B cell (primary cell): ENCODE data around the gene NBPF1. TPM values are rescaled to one million over a fixed set of nuclear protein-coding genes. Genes with fewer than 3 reads are reported as not detected.
"Not testable (repeated sequence)": the region's sequence is repeated elsewhere in the genome, so short reads cannot be mapped to it uniquely, and the experiment has no call there.

Experiments used
- ATAC-seq: fragments of 200-7000 bp; cut with Tn5 transposase; one replicate; pipeline ENCODE4 v1.10.0; 2021; ENCODE audit warnings: low read depth, mild to moderate bottlenecking, moderate number of reproducible peaks, moderate library complexity
- CTCF ChIA-PET: fragments of 350-600 bp; sonication (Branson Sonifier 250); formaldehyde crosslinking; loops from one replicate; lab custom pipeline; 2021; ENCODE audit warnings: antibody characterized with exemption, inconsistent platforms; lab: Charles Lee
- POLR2A ChIA-PET: fragments of 350-600 bp; sonication (Branson Sonifier 250); formaldehyde crosslinking; loops from one replicate; lab custom pipeline; 2021; ENCODE audit warnings: antibody characterized with exemption; lab: Charles Lee
- DNase-seq: peaks from one replicate; pipeline ENCODE4 v3.0.0; 2013
- H2AFZ ChIP-seq: 2 replicates; pipeline ENCODE4 v1.6.1; 2012; ENCODE audit warnings: mild to moderate bottlenecking, low read depth, low read length; ENCODE audit not compliant: insufficient read depth, poor library complexity, severe bottlenecking
- H3K27ac ChIP-seq, 2 donors: 1 replicate in 1 of 2; 2 replicates in 1 of 2; pipeline ENCODE4 v1.5.1; 2012 to 2013; ENCODE audit warnings: low read length in 2 of 2, mild to moderate bottlenecking in 2 of 2, moderate library complexity in 1 of 2
- H3K27me3 ChIP-seq, 4 experiments: fragments of 200-600 bp in 1 of 4; sonication (generic) in 1 of 4; replicated peaks in 1 of 4; 1 replicate in 2 of 4; 2 replicates in 2 of 4; pipeline versions ENCODE4 v1.6.1 to v1.7.0; 2013 to 2016; ENCODE audit warnings: low read length in 3 of 4, mild to moderate bottlenecking in 2 of 4, mixed read lengths in 1 of 4, moderate library complexity in 1 of 4; ENCODE audit not compliant: insufficient read depth in 4 of 4, control insufficient read depth in 3 of 4; ENCODE audit errors: control extremely low read depth in 1 of 4
- H3K36me3 ChIP-seq, 2 experiments: replicated peaks in 1 of 2; 1 replicate in 1 of 2; 2 replicates in 1 of 2; pipeline versions ENCODE4 v1.6.1 to v1.7.1; 2013; ENCODE audit warnings: low read length in 1 of 2; ENCODE audit not compliant: insufficient read depth in 2 of 2, control insufficient read depth in 1 of 2; ENCODE audit errors: control extremely low read depth in 1 of 2, extremely low read depth in 1 of 2
- H3K4me1 ChIP-seq, 2 donors: fragments of 200-600 bp in 1 of 2; sonication (generic) in 1 of 2; 1 replicate in 1 of 2; 2 replicates in 1 of 2; pipeline versions ENCODE4 v1.5.1 to v1.6.1; 2013 to 2017; ENCODE audit warnings: low read length in 2 of 2; ENCODE audit not compliant: control insufficient read depth in 2 of 2, insufficient read depth in 2 of 2
- H3K4me2 ChIP-seq: replicated peaks from 2 replicates; pipeline ENCODE3; 2012; ENCODE audit warnings: mild to moderate bottlenecking, low read depth, low read length; ENCODE audit not compliant: poor library complexity, severe bottlenecking
- H3K4me3 ChIP-seq, 5 experiments: fragments of 200-600 bp in 1 of 5; sonication (generic) in 1 of 5; 1 replicate in 3 of 5; 2 replicates in 2 of 5; pipeline versions ENCODE4 v1.5.1 to v1.7.0; 2011 to 2016; ENCODE audit warnings: low read length in 4 of 5, mild to moderate bottlenecking in 4 of 5, low read depth in 2 of 5, control low read depth in 1 of 5, moderate library complexity in 1 of 5; ENCODE audit not compliant: insufficient read depth in 1 of 5; ENCODE audit errors: control extremely low read depth in 1 of 5, extremely low read depth in 1 of 5
- H3K79me2 ChIP-seq: fragments of 200-600 bp; sonication (generic); one replicate; pipeline ENCODE4 v1.6.0; 2016; ENCODE audit warnings: low read length; ENCODE audit not compliant: control insufficient read depth, insufficient read depth
- H3K9ac ChIP-seq: fragments of 200-600 bp; sonication (generic); 2 replicates; pipeline ENCODE4 v1.6.1; 2017; ENCODE audit warnings: mild to moderate bottlenecking, low read length, moderate library complexity
- H3K9me3 ChIP-seq, 3 donors: one replicate each; pipeline versions ENCODE4 v1.6.1 to v1.7.1; 2013; ENCODE audit warnings: low read length in 2 of 3; ENCODE audit not compliant: control insufficient read depth in 2 of 3, insufficient read depth in 1 of 3; ENCODE audit errors: control extremely low read depth in 1 of 3
- H4K20me1 ChIP-seq: 2 replicates; pipeline ENCODE4 v1.6.0; 2012; ENCODE audit warnings: mild to moderate bottlenecking, low read length; ENCODE audit not compliant: insufficient read depth, control insufficient read depth, poor library complexity, severe bottlenecking
- H3K27ac Mint-ChIP-seq: one replicate; pipeline ENCODE4 v1.8.0; 2021; ENCODE audit warnings: mixed read lengths
- H3K27me3 Mint-ChIP-seq: one replicate; pipeline ENCODE4 v1.8.0; 2021; ENCODE audit warnings: mixed read lengths
- H3K4me1 Mint-ChIP-seq: one replicate; pipeline ENCODE4 v1.8.0; 2021; ENCODE audit warnings: mixed read lengths
- H3K4me3 Mint-ChIP-seq: one replicate; pipeline ENCODE4 v1.8.0; 2021; ENCODE audit warnings: mixed read lengths
- H3K9me3 Mint-ChIP-seq: one replicate; pipeline ENCODE4 v1.8.0; 2022; ENCODE audit warnings: mixed read lengths; ENCODE audit not compliant: insufficient read depth
- CTCF ChIP-seq: fragments of 200-600 bp; IDR thresholded peaks from one replicate; pipeline ENCODE4 v1.8.0; 2022; ENCODE audit warnings: antibody characterized with exemption, mild to moderate bottlenecking
- EZH2 ChIP-seq: IDR thresholded peaks from 2 replicates; pipeline ENCODE4 v1.6.1; 2012; ENCODE audit warnings: borderline replicate concordance, low read depth, mild to moderate bottlenecking, moderate library complexity, low read length; ENCODE audit not compliant: insufficient read depth, poor library complexity, severe bottlenecking
- WGBS: methylation state at CpG from one replicate; pipeline ENCODE4 v1.1.5; 2013; ENCODE audit warnings: missing lambda C conversion rate; ENCODE audit not compliant: insufficient coverage; 5-methylcytosine and 5-hydroxymethylcytosine counted together
- intact Hi-C: fragments of 100-400 bp; cut with micrococcal nuclease; formaldehyde crosslinking; loops from one replicate; pipeline ENCODE4 v1.10.0; 2022
- polyA plus RNA-seq: library from polyadenylated mRNA; depleted of rRNA; stranded (reverse); fragments of >200 nt; gene quantifications from 2 replicates; pipeline ENCODE4 v1.2.3, GENCODE V29; 2012
- total RNA-seq, 2 donors: library from RNA; stranded (reverse); fragments of 120-200 nt in 1 of 2; gene quantifications; 1 replicate in 1 of 2; 2 replicates in 1 of 2; pipeline versions ENCODE4 v1.2.3 to v1.2.4, GENCODE V29; 2013 to 2022

The NBPF1 gene
- total and polyA plus RNA-seq, 2 donors (not counting 1 experiment from before 2014, with no cell fraction given), result 19.1 to 66.3 TPM

GRCh38 chr1:16625497-16626408, 12.4 kb upstream of the NBPF1 start:
- no peaks in the 10 kb centered on the region for H3K4me1 Mint-ChIP-seq
- H3K4me2 ChIP-seq, result no peak overlapping the region
- CTCF ChIA-PET, result interaction anchor here (0.8 to 2.2 kb wide), 12 partner anchors 10 to 335 kb away, joined by 3 to 14 read pairs (median 4); no protein-coding TSS in a partner anchor
- H3K9me3 ChIP-seq, result no peaks in the 10 kb centered on the region
- H3K36me3 ChIP-seq, result peaks cover 0 to 79% of the 10 kb centered on the region in 2 experiments
- POLR2A ChIA-PET, result interaction anchor here (0.5 kb wide), 2 partner anchors 8 to 9 kb away, joined by 3 to 5 read pairs; no protein-coding TSS in a partner anchor
- no peaks in the 10 kb centered on the region for H3K4me1 ChIP-seq
- no peak overlapping the region for H3K4me3 ChIP-seq
- no peaks in the 10 kb centered on the region for H3K27me3 Mint-ChIP-seq
- ATAC-seq (no peak), DNase-seq (peak; percentile 44)
- H4K20me1 ChIP-seq, result peaks cover 6% of the 10 kb centered on the region
- 95% methylated on average over 24 of the region's 25 CpGs for WGBS
- H3K27me3 ChIP-seq, result no peaks in the 10 kb centered on the region
- no peak overlapping the region for H2AFZ ChIP-seq
- intact Hi-C loops, result no loop called here
- TF ChIP-seq CTCF (no peak), EZH2 (no peak)
- H3K27ac ChIP-seq, result no peak overlapping the region
- H3K9ac ChIP-seq, result no peak overlapping the region
- H3K9me3 Mint-ChIP-seq, result no peaks in the 10 kb centered on the region
- no peak overlapping the region for H3K4me3 Mint-ChIP-seq
- H3K27ac Mint-ChIP-seq, result no peak overlapping the region
- H3K79me2 ChIP-seq, result peaks cover 8% of the 10 kb centered on the region

GRCh38 chr1:16623812-16624719, 10.7 kb upstream of the NBPF1 start:
- H3K27ac ChIP-seq, H2AFZ ChIP-seq, H3K4me1 ChIP-seq, H4K20me1 ChIP-seq, H3K9me3 ChIP-seq, H3K27ac Mint-ChIP-seq, H3K4me1 Mint-ChIP-seq, POLR2A ChIA-PET, H3K4me3 Mint-ChIP-seq, H3K27me3 Mint-ChIP-seq, intact Hi-C loops, H3K9ac ChIP-seq, H3K27me3 ChIP-seq, ATAC-seq, H3K79me2 ChIP-seq, H3K4me3 ChIP-seq, H3K4me2 ChIP-seq, H3K9me3 Mint-ChIP-seq: not testable (repeated sequence)
- 79% methylated on average over 27 of the region's 27 CpGs for WGBS
- CTCF ChIA-PET, result interaction anchor here (0.6 to 2.2 kb wide), 10 partner anchors 9 to 337 kb away, joined by 3 to 14 read pairs (median 3); no protein-coding TSS in a partner anchor
- peak; percentile 48 for DNase-seq
- H3K36me3 ChIP-seq, result peaks cover 0 to 71% of the 10 kb centered on the region in 2 experiments

GRCh38 chr1:16623337-16623736, 10.0 kb upstream of the NBPF1 start:
- H3K4me3 ChIP-seq, H3K9me3 ChIP-seq, H3K27ac Mint-ChIP-seq, H3K4me1 ChIP-seq, H2AFZ ChIP-seq, intact Hi-C loops, H3K79me2 ChIP-seq, ATAC-seq, H3K27ac ChIP-seq, H3K27me3 Mint-ChIP-seq, H3K4me2 ChIP-seq, H3K9me3 Mint-ChIP-seq, H3K9ac ChIP-seq, H3K27me3 ChIP-seq, H3K4me3 Mint-ChIP-seq, H3K4me1 Mint-ChIP-seq, H4K20me1 ChIP-seq: not testable (repeated sequence)
- POLR2A ChIA-PET, result interaction anchor here (1.1 kb wide), 1 partner anchor 10 kb away, joined by 5 read pairs; the partner anchor contains the start of gene NBPF1
- CTCF ChIA-PET, result interaction anchor here (1.0 to 3.5 kb wide), 7 partner anchors 8 to 328 kb away, joined by 3 to 72 read pairs (median 12); partner anchors contain the start of gene NBPF1
- H3K36me3 ChIP-seq, result peaks cover under 1 to 69% of the 10 kb centered on the region in 2 experiments
- peak; percentile 31 for DNase-seq
- WGBS, result 93% methylated on average over 7 of the region's 7 CpGs
